ENCODE data around the gene MIA3. TPM values are rescaled to one million over a fixed set of nuclear protein-coding genes. Genes with fewer than 3 reads are reported as not detected.

Gene MIA3
- total and polyA plus RNA-seq, 2 of the 4 experiments (the other 2 are of a cell fraction) = 35.0 to 45.4 TPM

DNA sequence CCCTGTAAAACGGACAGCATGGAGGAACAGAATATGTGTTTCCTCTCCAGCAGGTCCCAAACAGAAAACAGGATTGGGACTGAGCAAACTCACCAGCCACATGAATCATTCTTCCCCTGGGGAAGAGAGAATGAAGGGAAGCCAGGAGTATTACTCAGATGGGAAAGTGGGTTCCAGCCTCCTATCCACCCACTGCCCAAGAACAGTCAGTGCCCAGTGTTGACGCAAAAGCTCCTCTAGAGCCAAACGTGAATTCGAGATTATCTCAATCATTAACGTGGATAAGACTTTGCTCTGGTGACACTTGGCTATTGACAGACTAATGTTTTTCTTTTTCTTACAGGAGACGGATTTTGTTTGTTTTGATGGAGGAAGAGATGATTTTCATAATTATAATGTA is 9.3 kb downstream of the MIA3 start:
- H3K4me2 ChIP-seq (ENCODE audit: low read depth, low read length) = no peak overlapping the region

More for the DNA sequence above, 9.3 kb downstream of the MIA3 start:
- Histone ChIP-seq H3K9ac (ENCODE audit: low read depth, low read length) (no peak overlapping the region), H2BK15ac (ENCODE audit: low read depth, low read length) (no peak overlapping the region), H3K14ac (replicated peaks; ENCODE audit: low read depth, low read length) (no peak overlapping the region), H3K9me1 (ENCODE audit: insufficient read depth, low read length) (peaks cover 4% of the 10 kb centered on the region), H3K79me1 (ENCODE audit: low read depth in 1 of 2, low read length in 2 of 2) (peaks cover 0 to 6% of the 10 kb centered on the region in 2 experiments; a peak in 1 of 4 replicates), H3K4ac (ENCODE audit: low read depth, low read length) (no peak overlapping the region), H3K23ac (ENCODE audit: low read depth, low read length) (no peak overlapping the region), H2BK5ac (ENCODE audit: low read depth, low read length, poor library complexity, severe bottlenecking) (no peak overlapping the region), H3K4me1 (ENCODE audit: control insufficient read depth, insufficient read depth, low read length) (peaks cover 7% of the 10 kb centered on the region; the same call in 1 of the 2 replicates), H4K20me1 (ENCODE audit: insufficient read depth, low read length) (no peaks in the 10 kb centered on the region), H3K9me3 (ENCODE audit: control insufficient read depth, insufficient read depth, low read length) (no peaks in the 10 kb centered on the region), H2BK120ac (ENCODE audit: low read depth, low read length) (no peak overlapping the region), H3K27me3 (ENCODE audit: control insufficient read depth, insufficient read depth, low read length) (no peaks in the 10 kb centered on the region), H2BK20ac (ENCODE audit: low read depth, low read length) (no peak overlapping the region), H2AFZ (replicated peaks; ENCODE audit: low read length, poor library complexity) (no peak overlapping the region), H2AK5ac (ENCODE audit: low read depth, low read length) (no peak overlapping the region), H4K91ac (ENCODE audit: insufficient read depth, low read depth, low read length) (no peak overlapping the region), H3K27ac (ENCODE audit: insufficient read depth, low read length) (no peak overlapping the region), H4K8ac (ENCODE audit: low read depth in 2 of 2, low read length in 2 of 2) (no peak overlapping the region), H4K5ac (ENCODE audit: low read depth, low read length) (no peak overlapping the region), H3K4me3 (ENCODE audit: insufficient read depth, low read depth, low read length) (no peak overlapping the region), H2AK9ac (replicated peaks; ENCODE audit: low read depth, low read length, poor library complexity) (no peak overlapping the region), H3K56ac (ENCODE audit: extremely low read depth, insufficient read depth, low read length) (no peak overlapping the region), H3K36me3 (ENCODE audit: control insufficient read depth, insufficient read depth, low read length) (peaks cover 33% of the 10 kb centered on the region), H3K18ac (ENCODE audit: low read depth, low read length) (no peak overlapping the region)
- in situ Hi-C loops (cut with MboI; ENCODE audit: low sequenced_read_pairs) = loop anchor here (25.0 kb wide), 2 partner anchors 890 to 1165 kb away; partner anchors contain the start of gene DUSP10
- TF ChIP-seq MAFK (IDR thresholded peaks at IDR 0.05; ENCODE audit: low read depth, low read length) (no peak), FOS (IDR thresholded peaks at IDR 0.05; ENCODE audit: low read depth, low read length) (0 out of 2 replicates have a peak, but pooled peaks have one; percentile 3)
- DNase-seq (peak; percentile 61), ATAC-seq (ENCODE audit: low read depth) (no peak)
- no TSS peak for BruUV-seq (replicated peaks)
- POLR2A ChIA-PET (ENCODE audit: unreplicated experiment) = no interaction called here
- dilution Hi-C loops (cut with HindIII; ENCODE audit: low sequenced_read_pairs, unreplicated experiment) = no loop called here
- no CpG with 5 or more reads among the region's 6 CpGs for WGBS, 2 experiments (ENCODE audit: extremely low coverage in 2 of 2, insufficient read length in 1 of 2)
- intact Hi-C loops (cut with micrococcal nuclease) = no loop called here
- CTCF ChIA-PET = interaction anchor here (1.5 kb wide), 1 partner anchor 162 kb away, joined by 4 read pairs; no protein-coding TSS in a partner anchor
